Calu3 (cell line): ENCODE data around the gene SLX9. TPM values are rescaled to one million over a fixed set of nuclear protein-coding genes. Genes with fewer than 3 reads are reported as not detected.
"Not testable (repeated sequence)": the region's sequence is repeated elsewhere in the genome, so short reads cannot be mapped to it uniquely, and the experiment has no call there.

Source experiments
- BruUV-seq: library from RNA; stranded (reverse); fragments of 400-500 nt; replicated peaks from 2 replicates; lab custom pipeline; 2021; lab: Mats Ljungman, UMichigan
- CTCF ChIA-PET: fragments of 300-600 bp; sonication (Branson Sonifier 250); formaldehyde crosslinking; loops from one replicate; lab custom pipeline; 2022; ENCODE audit warnings: antibody characterized with exemption; lab: Charles Lee
- DNase-seq: peaks from one replicate; pipeline ENCODE4 v3.0.0; 2022
- H3K27ac Mint-ChIP-seq: one replicate; pipeline ENCODE4 v1.8.0; 2022; ENCODE audit warnings: mixed read lengths; ENCODE audit not compliant: unreplicated experiment
- H3K27me3 Mint-ChIP-seq: one replicate; pipeline ENCODE4 v1.8.0; 2022; ENCODE audit warnings: mixed read lengths; ENCODE audit not compliant: unreplicated experiment
- H3K36me3 Mint-ChIP-seq: one replicate; pipeline ENCODE4 v1.8.0; 2022; ENCODE audit warnings: mild to moderate bottlenecking, moderate library complexity, mixed read lengths; ENCODE audit not compliant: insufficient read depth, unreplicated experiment
- H3K4me1 Mint-ChIP-seq: one replicate; pipeline ENCODE4 v1.8.0; 2022; ENCODE audit warnings: mild to moderate bottlenecking, low read depth, mixed read lengths; ENCODE audit not compliant: unreplicated experiment
- H3K4me3 Mint-ChIP-seq: one replicate; pipeline ENCODE4 v1.8.0; 2022; ENCODE audit warnings: mild to moderate bottlenecking, low read depth, moderate library complexity, mixed read lengths; ENCODE audit not compliant: unreplicated experiment
- H3K9me3 Mint-ChIP-seq: one replicate; pipeline ENCODE4 v1.8.0; 2022; ENCODE audit warnings: low read depth, mixed read lengths; ENCODE audit not compliant: unreplicated experiment
- CTCF ChIP-seq: fragments of 200-600 bp; IDR thresholded peaks from one replicate; pipeline ENCODE4 v1.8.0; 2022; ENCODE audit warnings: antibody characterized with exemption; ENCODE audit not compliant: unreplicated experiment
- intact Hi-C: fragments of 100-400 bp; cut with micrococcal nuclease; formaldehyde crosslinking; loops from one replicate; pipeline ENCODE4 v1.10.0; 2022; ENCODE audit not compliant: unreplicated experiment
- total RNA-seq: library from RNA; stranded (reverse); gene quantifications from 2 replicates; pipeline ENCODE4 v1.2.3, GENCODE V29; 2022

The SLX9 gene
- total RNA-seq, 1 experiment from 2014 or later = 24.6 TPM

- no peak for DNase-seq
- CTCF ChIA-PET = interaction anchor here (0.5 to 1.5 kb wide), 3 partner anchors 16 to 110 kb away, joined by 3 to 8 read pairs (median 3); partner anchors contain the start of gene UBE2G2
- intact Hi-C loops = no loop called here
- Mint-ChIP-seq H3K36me3 (peaks cover 9% of the 10 kb centered on the region), H3K4me3 (no peak overlapping the region), H3K4me1 (peaks cover 17% of the 10 kb centered on the region), H3K9me3 (no peaks in the 10 kb centered on the region), H3K27me3 (peaks cover 29% of the 10 kb centered on the region), H3K27ac (peak overlapping the region; percentile 13)
- TF ChIP-seq CTCF = no peak
- no TSS peak for BruUV-seq
These were observed 28.8 kb upstream of the SLX9 start for GRCh38 chr21:44911068-44911383.

GRCh38 chr21:44911384-44912157 lies 28.3 kb upstream of the SLX9 start:
- peak; percentile 29 for TF ChIP-seq CTCF
- DNase-seq = peak; percentile 84
- Mint-ChIP-seq H3K9me3 (no peaks in the 10 kb centered on the region), H3K4me1 (peaks cover 17% of the 10 kb centered on the region), H3K4me3 (no peak overlapping the region), H3K36me3 (peaks cover 9% of the 10 kb centered on the region), H3K27ac (peak overlapping the region; percentile 13), H3K27me3 (peaks cover 24% of the 10 kb centered on the region)
- CTCF ChIA-PET = interaction anchor here (0.5 to 1.5 kb wide), 3 partner anchors 16 to 110 kb away, joined by 3 to 8 read pairs (median 3); partner anchors contain the start of gene UBE2G2
- no TSS peak for BruUV-seq
- intact Hi-C loops = no loop called here

GRCh38 chr21:44912158-44912473 lies 27.7 kb upstream of the SLX9 start:
- CTCF ChIA-PET = interaction anchor here (1.5 kb wide), 1 partner anchor 111 kb away, joined by 8 read pairs; the partner anchor contains the start of gene UBE2G2
- H3K27ac Mint-ChIP-seq = no peak overlapping the region

GRCh38 chr21:44912506-44913412 lies 27.1 kb upstream of the SLX9 start:
- H3K4me3 Mint-ChIP-seq, CTCF ChIA-PET, BruUV-seq, H3K36me3 Mint-ChIP-seq, H3K9me3 Mint-ChIP-seq, intact Hi-C loops, H3K27ac Mint-ChIP-seq, DNase-seq: not testable (repeated sequence)
- Mint-ChIP-seq H3K4me1 (peaks cover 17% of the 10 kb centered on the region), H3K27me3 (peaks cover 20% of the 10 kb centered on the region)

More at GRCh38 chr21:44912158-44912473, 27.7 kb upstream of the SLX9 start:
- Mint-ChIP-seq H3K9me3 (no peaks in the 10 kb centered on the region), H3K36me3 (peaks cover 9% of the 10 kb centered on the region), H3K4me3 (no peak overlapping the region), H3K27me3 (peaks cover 20% of the 10 kb centered on the region), H3K4me1 (peaks cover 17% of the 10 kb centered on the region)
- TF ChIP-seq CTCF = no peak
- intact Hi-C loops = no loop called here
- BruUV-seq = no TSS peak
- DNase-seq = no peak
